OCI-M1 (cell line): ENCODE measurements around the gene CYP1B1.

ENCODE experiments used
- DNase-seq: peaks from one replicate; lab custom pipeline; 2025; lab: John Stamatoyannopoulos, UW

CYP1B1 gene

DNA sequence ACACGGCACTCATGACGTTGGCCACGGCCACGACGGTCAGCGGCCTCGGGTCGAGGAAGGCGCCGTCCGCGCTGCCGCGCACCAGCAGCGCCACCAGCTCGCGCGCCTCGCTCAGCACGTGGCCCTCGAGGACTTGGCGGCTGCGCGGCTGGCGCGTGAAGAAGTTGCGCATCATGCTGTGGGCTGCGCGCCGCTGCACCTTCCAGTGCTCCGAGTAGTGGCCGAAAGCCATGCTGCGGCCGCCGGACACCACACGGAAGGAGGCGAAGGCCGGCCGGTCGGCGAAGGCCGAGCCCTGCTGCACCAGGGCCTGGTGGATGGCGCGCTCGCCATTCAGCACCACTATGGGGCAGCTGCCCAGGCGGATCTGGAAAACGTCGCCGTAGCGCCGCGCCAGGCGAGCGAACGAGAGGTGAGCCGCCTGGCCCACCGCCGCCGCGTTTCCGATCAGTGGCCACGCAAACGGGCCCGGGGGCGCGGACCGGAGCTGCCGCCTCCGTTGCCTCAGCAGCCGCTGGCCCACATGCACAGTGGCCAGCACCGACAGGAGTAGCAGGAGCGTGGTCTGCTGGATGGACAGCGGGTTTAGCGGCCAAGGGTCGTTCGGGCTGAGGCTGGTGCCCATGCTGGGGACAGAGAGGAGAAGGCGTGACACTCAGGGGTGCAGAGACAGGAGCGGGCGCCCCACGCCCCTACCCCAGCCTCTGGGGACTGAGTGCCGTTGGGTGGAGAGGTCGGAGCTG lies 1.0 kb downstream of the CYP1B1 start:
- DNase-seq: no peak

DNA sequence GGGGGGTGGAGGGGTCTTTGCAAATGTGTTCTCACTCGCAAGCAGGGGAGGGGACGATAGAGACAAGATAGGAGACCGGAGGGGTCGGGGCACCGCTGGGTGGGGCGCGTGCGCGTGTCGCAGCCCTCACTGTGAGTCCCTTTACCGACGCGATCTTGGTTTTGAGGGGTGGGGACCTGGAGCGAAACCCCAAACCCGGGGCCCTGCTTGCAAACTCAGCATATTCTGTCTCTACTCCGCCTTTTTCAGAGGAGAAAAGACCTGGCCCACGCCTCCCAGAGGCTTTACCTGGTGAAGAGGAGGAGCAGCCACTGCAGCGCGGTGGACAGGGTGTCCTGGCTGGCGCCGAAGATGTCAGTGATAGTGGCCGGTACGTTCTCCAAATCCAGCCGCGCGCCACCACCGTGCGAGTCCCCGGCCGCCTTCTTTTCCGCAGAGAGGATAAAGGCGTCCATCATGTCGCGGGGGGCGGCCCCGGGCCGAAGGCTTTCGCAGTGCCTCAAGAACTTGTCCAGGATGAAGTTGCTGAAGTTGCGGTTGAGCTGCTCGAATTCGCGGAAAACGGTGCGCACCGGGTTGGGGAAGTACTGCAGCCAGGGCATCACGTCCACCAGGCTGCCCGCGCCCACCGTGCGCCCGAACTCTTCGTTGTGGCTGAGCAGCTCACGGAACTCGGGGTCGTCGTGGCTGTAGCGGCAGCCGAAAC lies 1.7 kb downstream of the CYP1B1 start:
- no peak for DNase-seq

DNA sequence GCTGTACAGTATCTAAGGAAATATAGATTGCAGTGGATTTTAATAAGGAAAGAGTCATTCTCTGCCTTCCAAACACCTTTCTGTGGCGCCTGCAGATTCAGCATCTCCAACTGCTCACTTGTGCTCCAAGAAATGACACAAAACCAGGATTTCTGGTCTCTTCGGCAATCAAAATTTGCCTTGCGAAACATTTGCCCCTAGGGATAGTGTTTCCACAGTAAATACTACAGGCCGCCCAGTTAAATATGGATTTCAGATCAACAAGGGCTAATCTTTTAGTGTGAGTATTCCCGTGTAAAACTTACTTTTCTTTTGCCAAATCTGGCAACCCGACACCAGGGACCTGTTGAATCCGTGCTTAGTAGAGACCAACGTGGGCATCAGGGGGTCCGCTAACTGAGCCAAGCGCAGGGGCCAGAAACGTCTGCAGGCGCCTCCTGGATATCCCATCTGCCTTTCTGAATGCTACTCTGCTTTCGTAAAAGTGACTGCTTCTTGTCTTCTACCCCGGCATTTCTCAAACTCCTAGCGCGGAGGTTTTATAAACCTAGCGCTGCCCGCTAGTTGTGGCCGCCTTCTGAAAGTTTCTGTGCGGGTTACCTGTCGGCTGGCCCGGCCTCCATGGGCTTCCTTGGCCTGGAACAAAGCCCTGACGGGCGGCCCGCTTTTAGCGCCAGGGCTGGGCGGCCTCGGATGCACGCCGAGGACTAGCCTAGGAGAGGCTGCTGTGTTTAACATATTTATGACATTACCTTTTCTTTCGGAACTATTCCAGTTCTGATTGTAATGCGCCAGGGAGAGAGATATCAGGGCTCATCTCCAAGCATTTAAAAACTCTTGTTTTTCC lies 2.5 kb downstream of the CYP1B1 start:
- DNase-seq: no peak

DNA sequence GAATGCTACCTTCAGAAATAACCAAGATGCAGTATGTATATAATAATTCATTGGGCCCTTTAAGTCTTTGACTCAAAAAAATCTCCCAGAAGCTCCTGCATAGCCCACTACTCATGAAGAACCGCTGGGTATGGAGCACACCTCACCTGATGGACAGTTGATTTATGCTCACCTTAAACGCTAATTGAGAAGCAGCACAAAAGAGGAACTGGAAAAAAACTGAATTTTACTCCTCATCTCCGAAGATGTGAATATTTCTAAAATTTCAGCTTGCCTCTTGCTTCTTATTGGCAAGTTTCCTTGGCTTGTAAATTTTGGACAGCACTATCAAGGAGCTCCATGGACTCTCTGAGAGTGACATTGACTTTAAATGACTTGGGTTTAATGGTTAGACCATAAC lies 5.5 kb downstream of the CYP1B1 start:
- DNase-seq: no peak

DNA sequence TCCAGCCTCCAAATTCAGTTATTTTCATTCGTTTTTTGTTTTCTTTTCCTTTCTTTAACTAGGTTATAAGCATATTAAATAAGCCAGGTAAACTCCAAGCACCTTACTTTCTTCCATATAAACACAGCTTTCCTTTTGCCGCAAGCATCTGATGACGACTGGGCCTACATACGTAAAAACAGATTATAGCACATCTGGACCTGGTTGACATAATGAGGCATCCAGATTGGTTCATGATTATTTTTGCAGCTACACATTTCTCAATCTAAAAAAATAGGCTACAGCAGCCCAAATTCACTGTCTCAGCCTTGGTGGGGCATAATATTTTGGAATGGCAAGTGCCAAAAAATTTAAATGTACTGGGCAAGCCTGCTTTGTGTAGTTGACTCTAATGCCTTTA lies 7.7 kb downstream of the CYP1B1 start:
- no peak for DNase-seq

DNA sequence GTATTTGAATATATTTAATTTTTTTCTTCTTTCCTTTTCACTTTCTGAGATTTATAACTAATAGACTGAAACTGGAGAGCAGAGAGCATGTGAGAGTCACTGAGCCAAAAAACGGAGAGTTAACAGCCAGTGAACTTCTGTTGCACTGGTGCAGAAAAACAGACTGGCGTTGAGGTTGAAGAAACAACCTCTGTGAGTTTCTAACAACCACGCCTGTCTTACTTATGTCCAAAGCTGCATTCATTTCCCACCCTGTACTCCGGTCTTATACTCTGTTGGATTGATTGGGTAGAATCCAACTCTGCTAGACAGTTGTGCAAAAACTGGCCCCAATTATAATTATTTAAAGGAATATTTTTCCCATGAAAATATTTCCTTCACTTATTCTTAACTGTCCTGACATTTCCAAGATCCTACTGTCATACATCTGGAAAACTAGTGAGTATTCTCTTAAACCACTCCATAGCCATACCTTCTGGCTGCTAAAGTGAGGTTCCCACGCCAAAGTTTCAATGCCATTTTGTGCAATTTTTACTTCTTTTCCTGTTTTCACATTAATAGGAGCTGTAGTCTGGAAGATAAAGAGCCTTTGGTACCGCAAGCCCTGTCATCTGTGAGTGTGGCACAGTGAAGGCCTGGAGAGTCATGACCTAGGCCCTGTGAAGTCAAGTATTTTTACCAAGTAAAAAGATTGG lies 9.4 kb downstream of the CYP1B1 start:
- DNase-seq: no peak

DNA sequence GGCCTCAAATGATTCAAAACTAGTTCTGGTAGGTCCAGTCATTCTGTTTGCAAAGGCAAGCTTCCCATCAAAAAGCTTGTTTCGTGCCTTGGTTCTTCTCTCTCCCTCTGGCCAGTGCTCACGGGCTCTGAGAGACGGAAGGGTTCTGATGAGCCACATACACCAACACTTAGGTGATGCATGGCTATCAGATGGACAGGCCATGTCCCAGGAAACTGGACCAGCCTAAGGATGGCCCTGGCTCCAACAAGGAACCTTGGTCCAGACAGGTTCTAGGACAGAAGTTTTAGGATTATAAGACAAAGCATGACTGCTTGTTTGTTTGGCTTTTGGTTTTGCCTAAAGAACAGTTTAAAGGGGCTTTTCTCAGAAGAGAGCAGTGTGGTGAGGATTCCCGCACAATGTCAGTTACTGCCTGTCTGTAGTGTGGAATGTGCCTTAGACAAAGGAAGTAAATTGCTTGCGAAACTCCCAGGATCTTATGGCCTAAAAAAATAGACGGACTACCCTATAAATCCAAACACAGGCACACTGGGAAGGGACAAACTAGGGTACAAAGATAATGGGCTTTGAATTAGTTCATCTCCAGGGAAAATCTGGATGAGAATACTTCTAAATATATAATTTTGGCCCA lies 10.3 kb downstream of the CYP1B1 start:
- DNase-seq: no peak

DNA sequence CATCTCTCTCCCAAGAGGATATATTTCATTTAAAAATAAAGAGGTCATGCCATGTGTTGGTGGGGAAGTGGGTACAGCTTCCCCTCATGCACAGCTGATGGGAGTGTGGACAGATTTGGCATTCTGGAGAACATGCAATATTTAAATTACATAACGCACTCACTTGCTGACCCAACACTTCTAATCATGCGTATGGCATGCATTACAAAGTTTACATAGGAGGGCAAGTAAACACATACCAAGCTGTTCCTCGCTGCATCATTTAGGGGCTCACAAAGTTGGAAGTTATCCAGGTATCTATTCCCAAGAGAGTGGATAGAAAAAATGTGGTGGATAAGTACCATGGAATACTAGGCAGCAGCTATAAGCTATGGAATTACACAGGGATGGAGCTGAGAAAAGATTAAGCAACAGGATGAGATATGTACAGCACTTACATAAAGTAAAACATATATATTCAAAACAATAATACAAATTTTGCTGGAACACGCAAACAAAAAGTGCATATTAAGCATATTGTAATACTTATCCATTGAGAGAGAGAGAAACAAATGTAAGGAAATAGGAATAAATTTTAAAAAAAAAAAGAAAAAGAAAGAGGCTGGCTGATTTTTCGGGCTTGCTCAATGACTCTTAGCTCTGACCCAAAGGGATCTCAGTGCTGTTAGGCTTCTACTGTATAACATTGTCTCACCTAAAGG lies 11.0 kb downstream of the CYP1B1 start:
- no peak for DNase-seq

DNA sequence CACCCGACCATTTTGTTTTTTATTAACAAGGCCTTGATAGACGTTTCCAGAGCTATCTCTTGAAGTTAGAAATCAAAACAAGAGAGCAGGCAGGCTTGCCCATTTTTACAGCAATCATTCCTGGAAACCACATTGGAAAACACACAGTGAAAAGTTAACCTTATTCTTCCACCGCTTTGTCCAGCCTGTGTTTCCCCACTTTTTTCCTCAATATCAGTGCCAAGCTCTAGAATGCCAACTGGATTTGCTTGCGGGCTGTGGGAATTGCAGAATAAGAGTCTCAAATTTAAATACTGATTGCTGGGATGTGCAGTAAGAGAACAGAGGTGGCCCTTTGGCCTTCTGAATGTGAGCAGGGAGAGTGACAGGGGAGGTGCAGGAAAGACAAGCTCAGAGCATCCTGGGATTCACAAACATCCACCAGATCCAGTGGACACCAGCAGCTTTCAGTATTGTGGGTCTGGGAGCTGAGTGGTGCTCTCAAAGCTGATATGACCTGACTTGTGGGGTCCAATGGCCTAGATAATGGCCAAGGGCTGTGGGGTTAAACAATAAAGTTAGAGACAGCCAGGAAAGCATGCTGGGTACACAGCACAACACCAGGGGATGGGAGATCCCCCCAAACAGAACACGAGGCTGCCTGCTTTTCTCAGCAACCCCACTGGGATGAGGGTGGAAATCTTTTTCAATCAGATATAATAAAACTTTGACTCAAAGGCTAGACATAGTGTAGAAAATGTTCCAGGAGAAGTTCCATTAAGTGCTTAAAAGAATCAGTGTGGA lies 15.5 kb downstream of the CYP1B1 start:
- no peak for DNase-seq

DNA sequence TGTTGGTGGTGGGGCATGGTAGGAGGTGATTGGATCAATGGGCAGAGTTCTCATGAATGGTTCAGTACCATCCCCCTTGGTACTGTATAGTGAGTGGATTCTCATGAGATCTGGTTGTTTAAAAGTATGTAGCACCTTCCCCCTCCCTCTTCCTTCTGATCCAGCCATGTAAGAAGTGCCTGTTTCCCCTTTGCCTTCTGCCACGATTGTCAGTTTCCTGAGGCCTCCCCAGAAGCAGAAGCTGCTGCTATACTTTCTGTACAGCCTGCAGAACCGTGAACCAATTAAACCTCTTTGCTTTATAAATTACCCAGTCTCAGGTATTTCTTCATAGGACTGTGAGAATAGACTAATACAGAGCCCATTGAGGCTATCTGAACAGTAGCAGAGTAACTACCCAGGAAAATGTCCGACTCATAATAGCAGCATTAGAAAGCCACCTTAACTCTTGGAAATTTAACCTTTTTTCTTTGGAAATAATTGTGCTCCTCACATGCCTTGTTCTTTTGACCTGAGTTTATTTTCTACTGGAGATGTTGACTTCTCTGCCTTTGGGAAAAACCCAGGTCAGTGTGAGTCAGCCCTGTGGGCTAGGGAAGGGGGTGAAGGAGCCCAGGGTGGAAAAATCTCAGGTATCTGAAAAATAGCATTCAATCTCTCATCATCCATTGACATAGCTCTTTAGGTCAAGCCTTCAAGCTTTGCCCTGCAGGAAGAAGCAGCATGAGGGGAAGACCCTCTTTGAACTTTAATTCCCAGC lies 18.1 kb downstream of the CYP1B1 start:
- no peak for DNase-seq

DNA sequence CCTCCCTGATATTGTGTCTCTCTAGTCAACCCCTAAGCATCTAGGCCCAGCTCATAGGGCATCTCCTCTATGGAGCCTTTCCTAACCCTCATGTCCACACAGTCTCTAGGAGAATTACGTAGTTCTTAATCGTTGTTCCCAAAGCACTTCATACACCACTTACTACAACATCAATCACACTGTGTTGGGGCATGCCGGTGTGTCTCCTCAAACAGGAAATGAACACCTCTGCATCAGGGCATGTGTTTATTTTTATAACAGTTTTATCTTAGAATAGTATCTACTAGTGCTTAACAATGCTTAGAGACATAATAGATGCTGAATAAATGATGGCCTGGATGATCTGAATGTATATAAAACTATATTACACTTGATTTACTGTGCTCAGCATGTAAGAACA lies 19.7 kb downstream of the CYP1B1 start:
- no peak for DNase-seq

DNA sequence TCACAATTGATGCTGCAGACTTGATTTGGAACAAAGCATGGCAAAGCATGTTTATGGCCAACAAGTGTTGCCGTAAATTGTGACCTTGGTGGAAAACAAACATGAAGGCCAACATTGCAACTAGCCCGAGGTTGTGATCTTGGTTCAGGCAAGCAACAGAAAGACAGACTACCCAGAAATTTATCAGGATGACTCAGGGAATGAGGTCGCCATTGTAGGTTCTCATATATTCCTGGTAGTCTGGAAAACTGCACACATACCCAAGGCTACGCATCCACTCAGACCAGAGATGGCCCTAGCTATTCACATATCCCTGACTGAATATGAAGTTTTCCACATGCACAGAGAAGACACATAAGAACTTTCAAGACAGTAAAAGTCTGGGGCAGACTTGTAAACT lies 30.1 kb downstream of the CYP1B1 start:
- DNase-seq: no peak

DNA sequence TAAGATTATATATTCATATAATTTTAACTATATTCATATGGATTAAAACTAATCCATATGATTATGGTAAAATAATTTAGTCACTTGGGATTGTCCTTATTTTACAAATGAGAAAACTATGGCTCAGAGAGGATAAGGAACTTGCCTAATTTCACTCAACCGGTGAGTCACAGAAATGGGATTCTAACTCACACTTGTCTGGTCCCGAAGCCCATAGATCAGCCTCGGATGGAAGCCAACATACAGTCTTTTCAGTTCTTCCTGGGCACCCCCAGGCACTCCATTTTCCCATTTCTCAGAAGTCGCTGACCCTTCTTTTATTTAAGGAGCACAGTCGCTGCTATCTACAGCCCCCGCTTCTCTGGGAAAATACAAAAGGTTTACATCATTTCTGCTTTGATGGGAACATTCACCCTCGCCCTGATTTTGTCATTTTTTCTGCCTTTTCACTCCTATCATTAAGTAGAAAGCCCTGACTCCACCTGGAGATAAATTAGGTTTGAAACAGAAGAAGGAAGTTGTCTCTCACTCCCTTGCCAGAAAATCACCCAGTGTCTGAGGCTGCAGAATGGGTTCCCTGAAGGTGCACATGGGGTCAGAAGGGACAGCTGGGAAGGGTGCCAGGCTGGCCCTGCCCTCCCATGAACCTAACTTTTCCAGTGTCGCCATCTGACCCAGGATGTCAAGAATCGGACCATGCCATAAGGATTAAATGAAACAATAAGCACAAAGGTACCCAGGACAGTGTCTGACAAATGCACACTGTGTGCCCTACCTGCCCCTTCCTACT lies 36.6 kb downstream of the CYP1B1 start:
- no peak for DNase-seq

DNA sequence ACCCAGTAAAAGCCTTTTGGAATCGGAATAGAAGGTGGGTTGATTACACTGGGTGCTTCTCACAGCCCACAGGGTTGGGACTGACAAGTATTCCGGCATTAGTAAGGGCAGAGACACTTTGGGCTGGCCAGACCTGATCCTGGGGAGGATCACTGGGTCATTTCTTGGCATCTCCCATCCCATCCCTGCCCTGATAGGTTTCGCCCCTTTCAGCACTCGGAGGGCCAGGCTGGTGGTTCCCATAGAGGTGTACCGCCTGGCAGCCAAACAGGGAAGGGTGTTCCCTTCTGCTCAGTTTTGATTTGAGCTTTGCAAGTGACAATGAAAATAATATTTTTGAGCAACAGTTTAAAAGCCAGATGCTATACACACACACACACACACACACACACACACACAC lies 37.3 kb downstream of the CYP1B1 start:
- no peak for DNase-seq

DNA sequence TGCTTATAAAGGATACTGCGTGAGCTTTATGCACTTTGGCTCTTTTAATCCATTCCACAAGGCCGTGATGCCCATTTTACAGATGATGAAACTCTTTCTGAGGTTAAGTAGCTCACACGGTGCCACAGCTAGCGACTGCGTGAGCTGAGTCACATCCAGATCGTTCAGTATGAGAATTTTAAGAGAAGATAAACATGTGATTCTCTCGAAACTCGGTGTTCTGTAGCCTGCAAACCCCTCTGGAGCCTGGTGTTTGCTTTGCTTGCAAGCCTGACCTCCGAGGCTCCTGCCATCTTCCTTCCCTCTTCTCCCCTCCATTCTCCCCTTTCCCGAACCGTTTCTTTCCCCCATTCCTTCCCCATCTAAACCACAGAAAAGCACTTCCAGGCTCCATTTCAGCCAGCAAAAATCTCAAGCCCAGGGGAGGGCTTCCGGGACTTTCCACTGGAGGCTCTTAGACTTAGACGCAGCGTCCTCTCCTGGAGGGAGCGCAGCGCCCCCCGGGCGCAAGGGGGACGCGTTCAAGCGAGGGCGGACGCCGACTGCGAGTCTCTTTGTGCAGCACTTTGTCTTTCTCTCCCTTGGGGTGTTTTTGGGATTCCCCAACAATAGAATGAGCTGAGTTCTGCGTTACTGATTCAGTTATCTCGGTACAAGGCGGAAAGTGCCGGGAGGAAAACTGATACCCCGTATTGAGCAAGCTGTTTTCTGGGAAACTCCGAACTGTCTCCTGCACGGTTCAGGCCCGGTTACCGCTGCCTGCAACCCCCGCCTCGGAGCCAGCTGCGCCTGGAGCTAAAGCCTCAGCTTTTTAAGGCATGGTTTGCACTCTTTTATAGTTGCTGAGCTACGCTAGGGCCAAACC lies 38.0 kb downstream of the CYP1B1 start:
- DNase-seq: no peak

DNA sequence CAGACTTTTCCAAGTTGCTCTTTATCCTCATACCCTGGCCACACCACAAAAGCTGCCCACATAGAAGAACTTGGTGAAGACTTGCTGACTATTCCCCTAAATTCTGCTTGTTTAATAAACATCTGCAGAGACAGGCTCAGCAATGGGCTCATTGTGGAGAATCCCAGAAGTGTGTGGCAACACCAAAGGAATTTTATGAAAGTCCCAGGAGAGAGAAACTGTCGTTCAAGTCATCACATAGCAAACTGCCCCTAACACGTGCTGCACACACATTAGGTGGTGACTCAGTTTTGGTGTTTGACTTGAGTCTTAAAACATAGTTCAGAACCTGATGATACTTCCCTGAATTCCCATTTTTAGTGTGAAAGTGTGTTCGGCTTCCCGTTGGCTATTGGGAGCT lies 38.6 kb downstream of the CYP1B1 start:
- no peak for DNase-seq

DNA sequence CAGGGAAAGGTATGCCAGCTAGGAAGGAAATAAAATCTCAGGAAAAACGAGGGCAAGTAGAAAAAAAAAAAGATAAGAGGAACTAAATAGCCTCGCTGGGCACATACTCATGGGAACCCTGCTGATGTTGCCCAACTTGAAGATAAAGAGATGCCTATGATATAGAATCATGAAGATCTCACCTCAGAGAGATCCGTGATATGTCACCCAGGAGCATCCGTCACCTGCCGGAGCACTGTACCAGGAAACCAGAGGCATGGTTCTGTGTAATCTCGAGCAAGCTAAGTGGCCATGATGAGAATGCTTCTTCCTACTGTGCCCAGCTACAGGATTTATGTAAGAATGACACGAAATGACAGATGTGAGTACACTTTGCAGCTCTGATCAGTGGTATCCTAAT lies 40.0 kb downstream of the CYP1B1 start:
- no peak for DNase-seq

DNA sequence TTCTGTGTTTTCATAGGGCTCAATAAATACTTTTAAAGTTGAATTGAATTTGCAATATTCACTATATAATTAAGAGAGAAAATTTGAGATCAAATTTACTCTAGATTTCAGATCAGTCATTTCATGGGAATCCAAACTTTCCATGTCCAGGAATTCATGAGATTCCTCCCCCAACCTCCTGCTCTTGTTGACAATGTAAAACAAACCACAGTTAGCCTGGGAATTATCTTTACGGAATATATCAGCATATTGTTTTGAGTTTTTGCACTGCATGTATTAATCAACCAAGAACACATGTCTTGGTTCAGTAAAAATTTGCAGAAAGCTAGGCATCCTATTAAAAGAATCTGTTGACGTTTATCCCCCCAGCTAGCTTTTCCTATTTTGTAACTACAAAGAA lies 42.3 kb downstream of the CYP1B1 start:
- DNase-seq: no peak
